H1 (cell line): ENCODE results near the gene DDX60. TPM values are rescaled to one million over a fixed set of nuclear protein-coding genes. Genes with fewer than 3 reads are reported as not detected.

Experiments used
- CTCF ChIA-PET: fragments of 300-600 bp; sonication (Branson Sonifier 250); formaldehyde crosslinking; loops from one replicate; lab custom pipeline; 2021; ENCODE audit not compliant: partially characterized antibody; lab: Charles Lee
- POLR2A ChIA-PET: fragments of 300-600 bp; sonication (Branson Sonifier 250); formaldehyde crosslinking; loops from one replicate; lab custom pipeline; 2021; ENCODE audit warnings: inconsistent platforms; ENCODE audit not compliant: partially characterized antibody; lab: Charles Lee
- DNase-seq, 2 experiments: peaks; one replicate each; pipeline versions ENCODE4 v3.0.0 to v3.0.0-alpha.2; 2010 to 2022; ENCODE audit warnings: low spot score in 2 of 2, low read depth in 1 of 2, mixed read lengths in 1 of 2
- FAIRE-seq: peaks from 2 replicates; lab custom pipeline; 2011; peaks lifted over from hg19 to GRCh38; lab: Jason Lieb, UNC
- H2AFZ ChIP-seq: 2 replicates; pipeline ENCODE4 v1.8.1; 2012; ENCODE audit warnings: low read length, inconsistent platforms
- H2AK5ac ChIP-seq: 2 replicates; pipeline ENCODE4 v1.6.1; 2013; ENCODE audit warnings: low read depth, low read length
- H2BK120ac ChIP-seq: replicated peaks from 2 replicates; pipeline ENCODE3; 2013; ENCODE audit warnings: low read depth, low read length, inconsistent platforms
- H2BK12ac ChIP-seq: 2 replicates; pipeline ENCODE4 v1.6.1; 2013; ENCODE audit warnings: low read depth, low read length
- H2BK15ac ChIP-seq: 2 replicates; pipeline ENCODE4 v1.6.1; 2013; ENCODE audit warnings: low read length
- H2BK20ac ChIP-seq: 2 replicates; pipeline ENCODE4 v1.6.1; 2013; ENCODE audit warnings: low read length
- H2BK5ac ChIP-seq: 2 replicates; pipeline ENCODE4 v1.6.1; 2013; ENCODE audit warnings: low read depth, low read length
- H3K14ac ChIP-seq: 2 replicates; pipeline ENCODE4 v1.6.1; 2013; ENCODE audit warnings: inconsistent platforms; ENCODE audit not compliant: insufficient read length
- H3K18ac ChIP-seq: 2 replicates; pipeline ENCODE4 v1.6.1; 2013; ENCODE audit warnings: low read length; ENCODE audit errors: extremely low read depth
- H3K23ac ChIP-seq: 2 replicates; pipeline ENCODE4 v1.6.1; 2013; ENCODE audit warnings: inconsistent platforms; ENCODE audit not compliant: insufficient read length
- H3K23me2 ChIP-seq: 2 replicates; pipeline ENCODE4 v1.6.1; 2013; ENCODE audit warnings: low read depth, low read length
- H3K27ac ChIP-seq: 2 replicates; pipeline ENCODE4 v1.6.1; 2011; ENCODE audit warnings: low read depth, low read length, inconsistent platforms
- H3K27me3 ChIP-seq, 4 experiments: replicated peaks in 1 of 4; 1 replicate in 1 of 4; 2 replicates in 3 of 4; pipeline versions ENCODE4 v1.6.1 to v1.8.1; 2011 to 2013; ENCODE audit warnings: low read length in 3 of 4, mild to moderate bottlenecking in 3 of 4, inconsistent platforms in 2 of 4, mixed read lengths in 2 of 4, moderate library complexity in 1 of 4; ENCODE audit not compliant: control insufficient read depth in 3 of 4, insufficient read depth in 3 of 4; ENCODE audit errors: extremely low read depth in 1 of 4
- H3K36me3 ChIP-seq, 4 experiments: 2 replicates each; pipeline versions ENCODE4 v1.6.1 to v1.8.1; 2011 to 2013; ENCODE audit warnings: mild to moderate bottlenecking in 4 of 4, low read length in 3 of 4, moderate library complexity in 2 of 4, control low read depth in 1 of 4, inconsistent platforms in 1 of 4; ENCODE audit not compliant: insufficient read depth in 4 of 4, control insufficient read depth in 2 of 4
- H3K4ac ChIP-seq: replicated peaks from 2 replicates; pipeline ENCODE3; 2013; ENCODE audit warnings: low read length, low read depth, mixed read lengths, inconsistent platforms; ENCODE audit not compliant: insufficient read length
- H3K4me1 ChIP-seq, 4 experiments: replicated peaks in 1 of 4; 1 replicate in 1 of 4; 2 replicates in 3 of 4; pipeline versions ENCODE4 v1.6.1 to v1.8.1; 2011 to 2013; ENCODE audit warnings: low read length in 3 of 4, inconsistent platforms in 2 of 4, mixed read lengths in 1 of 4; ENCODE audit not compliant: insufficient read depth in 4 of 4, control insufficient read depth in 3 of 4
- H3K4me2 ChIP-seq, 2 experiments: 2 replicates each; pipeline versions ENCODE4 v1.6.1 to v1.8.1; 2011 to 2013; ENCODE audit warnings: low read depth in 2 of 2, low read length in 2 of 2, control low read depth in 1 of 2, inconsistent platforms in 1 of 2, mild to moderate bottlenecking in 1 of 2; ENCODE audit not compliant: insufficient read depth in 1 of 2
- H3K4me3 ChIP-seq, 4 experiments: fragments of 200-600, 300-600 bp in 1 of 4; sonication (generic), shearing (Covaris generic), sonication (Bioruptor Twin) in 1 of 4; 2 replicates each; pipeline versions ENCODE4 v1.5.1 to v1.8.1; 2011 to 2016; ENCODE audit warnings: low read length in 4 of 4, low read depth in 3 of 4, control low read depth in 2 of 4, inconsistent platforms in 2 of 4, mild to moderate bottlenecking in 2 of 4, mixed read lengths in 1 of 4, moderate library complexity in 1 of 4; ENCODE audit not compliant: insufficient read depth in 2 of 4; ENCODE audit errors: extremely low read depth in 1 of 4
- H3K56ac ChIP-seq: replicated peaks from 2 replicates; pipeline ENCODE3; 2013; ENCODE audit warnings: low read depth, mild to moderate bottlenecking, mixed read lengths, low read length, inconsistent platforms; ENCODE audit not compliant: insufficient read length
- H3K79me1 ChIP-seq: 2 replicates; pipeline ENCODE4 v1.6.1; 2013; ENCODE audit warnings: low read depth, low read length, control low read depth
- H3K79me2 ChIP-seq, 2 experiments: 2 replicates each; pipeline versions ENCODE4 v1.6.1 to v1.8.1; 2012 to 2013; ENCODE audit warnings: low read length in 2 of 2, mild to moderate bottlenecking in 2 of 2, inconsistent platforms in 1 of 2; ENCODE audit not compliant: insufficient read depth in 2 of 2, control insufficient read depth in 1 of 2
- H3K9ac ChIP-seq, 4 experiments: replicated peaks in 1 of 4; 1 replicate in 1 of 4; 2 replicates in 3 of 4; pipeline versions ENCODE4 v1.6.1 to v1.8.1; 2011 to 2013; ENCODE audit warnings: low read depth in 3 of 4, low read length in 3 of 4, control low read depth in 2 of 4, mild to moderate bottlenecking in 2 of 4, moderate library complexity in 2 of 4, inconsistent platforms in 1 of 4; ENCODE audit errors: extremely low read depth in 1 of 4
- H3K9me3 ChIP-seq, 2 experiments: 2 replicates each; pipeline versions ENCODE4 v1.6.1 to v1.8.1; 2012 to 2013; ENCODE audit warnings: mild to moderate bottlenecking in 2 of 2, moderate library complexity in 2 of 2, control low read depth in 1 of 2, inconsistent platforms in 1 of 2, low read depth in 1 of 2, low read length in 1 of 2, mixed read lengths in 1 of 2; ENCODE audit not compliant: insufficient read depth in 2 of 2
- H4K20me1 ChIP-seq, 2 experiments: replicated peaks in 1 of 2; 2 replicates each; pipeline versions ENCODE3 to v1.8.1; 2011 to 2013; ENCODE audit warnings: inconsistent platforms in 2 of 2, low read length in 2 of 2, mild to moderate bottlenecking in 1 of 2; ENCODE audit not compliant: insufficient read depth in 2 of 2, control insufficient read depth in 1 of 2
- H4K5ac ChIP-seq: 2 replicates; pipeline ENCODE4 v1.6.1; 2013; ENCODE audit warnings: low read length, low read depth, mixed read lengths, inconsistent platforms; ENCODE audit not compliant: insufficient read length
- H4K8ac ChIP-seq: 2 replicates; pipeline ENCODE4 v1.8.0; 2013; ENCODE audit warnings: mild to moderate bottlenecking, moderate library complexity, low read length, inconsistent platforms; ENCODE audit not compliant: insufficient read depth; ENCODE audit errors: extremely low read depth
- H4K91ac ChIP-seq: replicated peaks from 2 replicates; pipeline ENCODE3; 2013; ENCODE audit warnings: low read length, mixed read lengths, inconsistent platforms; ENCODE audit not compliant: insufficient read length
- BACH1 ChIP-seq: IDR thresholded peaks from 2 replicates; pipeline ENCODE4 v1.6.1; 2012; ENCODE audit warnings: low read length, improper control_type of control experiment
- RBBP5 ChIP-seq: IDR thresholded peaks from 2 replicates; pipeline ENCODE4 v1.7.1; 2012; ENCODE audit warnings: low read depth, mild to moderate bottlenecking, inconsistent platforms, low read length, moderate library complexity, borderline replicate concordance
- SP2 ChIP-seq: IDR thresholded peaks from 2 replicates; pipeline ENCODE4 v1.6.1; 2012; ENCODE audit warnings: mild to moderate bottlenecking, low read length, inconsistent platforms
- TAF1 ChIP-seq: IDR thresholded peaks from 2 replicates; pipeline ENCODE4 v1.6.1; 2011; ENCODE audit warnings: mild to moderate bottlenecking, low read depth, low read length
- TBP ChIP-seq: IDR thresholded peaks from 2 replicates; pipeline ENCODE4 v1.6.1; 2011; ENCODE audit warnings: low read depth, low read length, improper control_type of control experiment
- YY1 ChIP-seq: IDR thresholded peaks from 2 replicates; pipeline ENCODE4 v1.6.1; 2011; ENCODE audit warnings: low read depth, mild to moderate bottlenecking, low read length
- WGBS, 2 experiments: shearing (Covaris generic) in 1 of 2; methylation state at CpG; one replicate each; pipeline versions ENCODE4 v1.1.6 to v1.1.7; 2013 to 2015; ENCODE audit warnings: low lambda C conversion rate in 2 of 2, mixed read lengths in 2 of 2, inconsistent platforms in 1 of 2, low coverage in 1 of 2, missing lambda C conversion rate in 1 of 2; ENCODE audit not compliant: insufficient replicate concordance in 2 of 2, insufficient coverage in 1 of 2, insufficient read length in 1 of 2; ENCODE audit errors: extremely low coverage in 1 of 2, missing lambda C conversion rate in 1 of 2; 5-methylcytosine and 5-hydroxymethylcytosine counted together
- polyA plus RNA-seq, 7 experiments: library from polyadenylated mRNA; depleted of rRNA in 3 of 7; stranded (reverse) in 5 of 7; unstranded in 2 of 7; fragments of >200 nt in 5 of 7; fragments of 200-250 nt in 2 of 7; gene quantifications; 1 replicate in 5 of 7; 2 replicates in 1 of 7; 4 replicates in 1 of 7; pipeline versions ENCODE4 v1.2.1 to v1.2.3, GENCODE V29; 2011 to 2013; ENCODE audit warnings: missing spikeins in 2 of 7, mixed read lengths in 2 of 7
- total RNA-seq: library from RNA; stranded (reverse); fragmentation: NEBNext Ultra II Directional; extraction: Animal tissue kit (Norgen Biotek cat#: 25700); gene quantifications from 2 replicates; pipeline ENCODE4 v1.2.1, GENCODE V29; 2021

The DDX60 gene
- total and polyA plus RNA-seq, 2 of the 8 experiments (the other 6 are each of a cell fraction or from before 2014, with no cell fraction given): 1.00 to 1.6 TPM

- H3K9me3 ChIP-seq: peaks cover 24 to 29% of the 10 kb centered on the region in 2 experiments
- DNase-seq (no peak), FAIRE-seq (no peak)
- no peak overlapping the region for H3K27ac ChIP-seq
- H2BK20ac ChIP-seq: no peak overlapping the region
- H3K36me3 ChIP-seq: no peaks in the 10 kb centered on the region
- no peak overlapping the region for H3K4me2 ChIP-seq
- H2BK5ac ChIP-seq: no peak overlapping the region
- H3K4ac ChIP-seq: no peak overlapping the region
- no peak overlapping the region for H2BK12ac ChIP-seq
- H4K8ac ChIP-seq: no peak overlapping the region
- no peak overlapping the region for H4K91ac ChIP-seq
- H3K79me2 ChIP-seq: no peaks in the 10 kb centered on the region
- no peaks in the 10 kb centered on the region for H3K79me1 ChIP-seq
- POLR2A ChIA-PET: no interaction called here
- no peak overlapping the region for H3K4me3 ChIP-seq
- WGBS, 2 experiments: 80% methylated on average over 4 of the region's 4 CpGs; no CpG with 5 or more reads in 1 of the 2 experiments
- H4K20me1 ChIP-seq: no peaks in the 10 kb centered on the region
- H3K9ac ChIP-seq: no peak overlapping the region
- TF ChIP-seq YY1 (no peak), RBBP5 (no peak), SP2 (no peak), TBP (no peak), BACH1 (no peak), TAF1 (no peak)
- H3K18ac ChIP-seq: no peak overlapping the region
- no peak overlapping the region for H2AK5ac ChIP-seq
- CTCF ChIA-PET: interaction anchor here (0.7 to 1.3 kb wide), 4 partner anchors 9 to 19 kb away, joined by 3 read pairs; no protein-coding TSS in a partner anchor
- no peaks in the 10 kb centered on the region for H3K27me3 ChIP-seq
- no peak overlapping the region for H3K56ac ChIP-seq
- H4K5ac ChIP-seq: no peak overlapping the region
- no peaks in the 10 kb centered on the region for H3K23me2 ChIP-seq
- H3K14ac ChIP-seq: no peak overlapping the region
- H2AFZ ChIP-seq: no peak overlapping the region
- H2BK15ac ChIP-seq: no peak overlapping the region
- no peaks in the 10 kb centered on the region for H3K4me1 ChIP-seq
- H3K23ac ChIP-seq: no peak overlapping the region
- H2BK120ac ChIP-seq: no peak overlapping the region
These were observed 119.1 kb downstream of the DDX60 start for GRCh38 chr4:168199260-168199957.
